CD4-positive, alpha-beta T cell treated with Interleukin-6 at 100 ng/mL for 8 hours (primary cell): ENCODE measurements around the gene RMRP.

Source experiments
- DNase-seq: peaks from one replicate; pipeline ENCODE4 v3.0.0-alpha.2; 2020; ENCODE audit warnings: mixed read lengths, low spot score

RMRP gene

DNA sequence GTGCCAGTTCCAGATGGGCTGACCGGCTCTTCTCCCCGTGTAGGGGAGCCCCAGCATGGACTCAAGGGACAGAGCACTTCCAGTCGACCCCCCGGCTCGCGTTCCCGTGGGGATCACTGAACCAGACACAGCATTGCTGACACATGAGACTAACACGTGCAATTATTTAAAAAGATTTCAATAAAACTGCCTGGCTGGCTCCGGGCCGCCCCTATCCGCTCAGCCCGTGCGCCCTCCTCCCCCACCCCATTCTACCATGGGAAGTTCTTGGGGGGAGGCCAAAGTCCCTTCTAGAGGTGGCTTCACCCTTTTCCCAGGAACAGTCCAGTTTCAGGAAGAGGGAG, 48.0 kb downstream of the RMRP start:
- no peak for DNase-seq

DNA sequence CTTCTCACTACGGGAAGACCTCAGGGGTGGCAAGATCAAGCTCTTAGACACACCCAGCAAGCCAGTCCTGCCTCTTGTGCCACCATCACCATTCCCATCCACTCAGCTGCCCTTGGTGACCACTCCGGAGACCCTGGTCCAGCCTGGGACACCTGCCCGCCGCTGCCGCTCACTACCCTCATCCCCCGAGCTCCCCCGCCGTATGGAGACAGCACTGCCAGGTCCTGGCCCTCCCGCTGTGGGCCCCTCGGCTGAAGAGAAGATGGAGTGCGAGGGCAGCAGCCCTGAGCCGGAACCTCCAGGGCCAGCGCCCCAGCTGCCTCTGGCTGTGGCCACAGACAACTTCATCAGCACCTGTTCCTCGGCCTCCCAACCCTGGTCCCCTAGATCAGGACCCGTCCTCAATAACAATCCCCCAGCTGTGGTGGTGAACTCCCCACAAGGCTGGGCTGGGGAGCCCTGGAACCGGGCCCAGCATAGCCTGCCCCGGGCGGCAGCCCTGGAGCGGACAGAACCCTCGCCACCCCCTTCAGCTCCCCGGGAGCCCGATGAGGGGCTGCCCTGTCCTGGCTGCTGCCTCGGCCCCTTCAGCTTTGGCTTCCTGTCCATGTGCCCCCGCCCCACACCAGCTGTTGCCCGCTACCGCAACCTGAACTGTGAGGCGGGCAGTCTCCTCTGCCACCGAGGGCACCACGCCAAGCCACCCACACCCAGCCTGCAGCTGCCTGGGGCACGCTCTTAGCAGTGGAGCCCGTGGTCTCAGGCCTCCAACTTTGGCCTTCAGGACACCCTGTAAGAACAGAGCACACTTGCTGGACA, 48.6 kb downstream of the RMRP start:
- no peak for DNase-seq

DNA sequence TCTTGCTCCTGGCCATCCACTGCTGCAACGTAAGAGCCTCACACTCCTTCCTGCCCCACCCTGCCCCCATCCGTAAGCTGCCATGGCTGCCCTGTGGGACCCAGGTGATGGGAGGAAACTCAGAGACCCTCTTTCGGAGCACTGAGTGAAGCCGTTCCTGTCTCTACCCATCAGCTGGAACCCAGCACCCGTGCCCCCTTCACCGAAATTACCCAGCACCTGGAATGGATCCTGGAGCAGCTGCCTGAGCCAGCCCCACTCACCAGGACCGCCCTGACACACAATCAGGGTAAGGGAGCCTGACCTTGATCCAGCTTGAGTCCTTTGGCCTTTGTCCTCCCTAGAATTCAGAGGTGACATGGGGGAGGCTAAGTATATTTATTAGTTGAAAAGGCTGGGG, 49.6 kb downstream of the RMRP start:
- no peak for DNase-seq
